ENCODE results near the gene SKA1. TPM values are rescaled to one million over a fixed set of nuclear protein-coding genes. Genes with fewer than 3 reads are reported as not detected.

The SKA1 gene
- total and polyA plus RNA-seq, 7 donors, result 0.68 to 5.4 (median 1.4) TPM; not detected in 4

GRCh38 chr18:50377061-50377798, 2.4 kb downstream of the SKA1 start:
- Histone ChIP-seq H3K4me1 (peaks cover 0 to 11% (median 9%) of the 10 kb centered on the region in 4 donors), H3K27me3 (no peaks in the 10 kb centered on the region), H3K27ac (no peak overlapping the region), H3K9me3 (no peaks in the 10 kb centered on the region), H3K4me3 (no peak overlapping the region), H3K36me3 (no peaks in the 10 kb centered on the region)
- TF ChIP-seq POLR2AphosphoS5 (IDR thresholded peaks at IDR 0.05), result no peak
- 67 to 85% methylated on average over 5 of the region's 5 CpGs for WGBS, 2 donors
- DNase-seq, result no peak
- intact Hi-C loops (cut with DNase I), result loop anchor here (5.0 kb wide), 1 partner anchor 70 kb away; no protein-coding TSS in a partner anchor

DNA sequence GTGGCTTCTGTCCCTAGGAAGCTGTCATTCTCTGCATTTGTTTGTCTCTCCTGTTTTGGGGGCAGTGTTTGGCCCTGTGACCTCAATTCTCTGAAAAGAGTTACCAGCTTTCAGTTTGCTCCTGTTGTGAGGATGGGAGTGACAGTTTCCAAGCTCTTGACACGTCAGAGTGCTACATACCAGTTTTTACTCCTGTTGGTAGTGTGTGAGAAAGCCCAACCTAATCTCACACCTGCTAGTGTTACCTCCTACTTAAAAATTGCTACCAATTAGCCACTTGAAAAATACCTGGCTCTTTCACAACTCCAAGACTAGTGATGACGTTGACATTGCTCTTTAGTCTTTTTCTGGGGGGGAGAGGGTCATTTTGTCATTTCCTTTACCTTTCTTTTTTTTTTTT, 14.1 kb downstream of the SKA1 start:
- intact Hi-C loops (cut with DNase I), result no loop called here
- TF ChIP-seq POLR2A (IDR thresholded peaks at IDR 0.05), result no peak
- no peak for TF ChIP-seq POLR2AphosphoS5 (IDR thresholded peaks at IDR 0.05)
- no peak for TF ChIP-seq EP300 (IDR thresholded peaks at IDR 0.05)
- TF ChIP-seq CTCF (IDR thresholded peaks at IDR 0.05), result no peak
- Histone ChIP-seq H3K36me3 (no peaks in the 10 kb centered on the region), H3K9me3 (no peaks in the 10 kb centered on the region), H3K27ac (no peak overlapping the region), H3K4me3 (no peak overlapping the region), H3K27me3 (no peaks in the 10 kb centered on the region), H3K4me1 (no peaks in the 10 kb centered on the region)
- 86 to 88% methylated on average over 2 of the region's 2 CpGs for WGBS, 2 donors
- DNase-seq, result no peak

DNA sequence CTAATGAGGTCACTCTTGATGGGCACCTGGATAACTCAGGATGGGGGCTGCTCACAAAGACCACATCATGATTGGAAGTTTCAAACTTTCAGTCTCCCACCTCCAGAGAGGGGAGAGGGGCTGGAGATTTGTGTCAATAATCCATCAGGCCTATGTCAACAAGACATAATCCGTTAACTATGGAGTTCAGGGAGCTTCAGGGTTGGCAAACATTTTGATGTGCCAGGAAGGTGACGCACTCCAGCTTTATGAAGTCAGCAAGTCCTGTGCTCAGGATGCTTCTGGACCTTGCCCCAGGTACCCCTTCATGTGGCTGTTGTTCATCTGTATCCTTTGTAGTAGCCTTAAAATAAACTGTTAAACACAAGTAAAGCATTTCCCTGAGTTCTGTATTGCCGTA, 19.0 kb downstream of the SKA1 start:
- Histone ChIP-seq H3K4me1 (no peaks in the 10 kb centered on the region), H3K9me3 (no peaks in the 10 kb centered on the region), H3K27me3 (no peaks in the 10 kb centered on the region), H3K27ac (no peak overlapping the region), H3K4me3 (no peak overlapping the region), H3K36me3 (no peaks in the 10 kb centered on the region)
- intact Hi-C loops (cut with DNase I), result no loop called here
- 85 to 92% methylated on average over 3 of the region's 3 CpGs for WGBS, 2 donors
- no peak for DNase-seq
- TF ChIP-seq POLR2AphosphoS5 (IDR thresholded peaks at IDR 0.05), result no peak
- TF ChIP-seq CTCF (IDR thresholded peaks at IDR 0.05), result no peak
- TF ChIP-seq POLR2A (IDR thresholded peaks at IDR 0.05), result no peak
- no peak for TF ChIP-seq EP300 (IDR thresholded peaks at IDR 0.05)

GRCh38 chr18:50395093-50395492, 20.2 kb downstream of the SKA1 start:
- Histone ChIP-seq H3K27me3 (peaks cover 0 to 7% (median 0%) of the 10 kb centered on the region in 3 donors), H3K4me1 (no peaks in the 10 kb centered on the region), H3K36me3 (no peaks in the 10 kb centered on the region), H3K4me3 (no peak overlapping the region), H3K27ac (no peak overlapping the region), H3K9me3 (no peaks in the 10 kb centered on the region)
- 97 to 98% methylated on average over 2 of the region's 2 CpGs for WGBS, 2 donors
- TF ChIP-seq CTCF (IDR thresholded peaks at IDR 0.05) (no peak), EP300 (IDR thresholded peaks at IDR 0.05) (no peak), POLR2A (IDR thresholded peaks at IDR 0.05) (no peak), POLR2AphosphoS5 (IDR thresholded peaks at IDR 0.05) (no peak)
- intact Hi-C loops (cut with DNase I), result no loop called here
- DNase-seq, result no peak

DNA sequence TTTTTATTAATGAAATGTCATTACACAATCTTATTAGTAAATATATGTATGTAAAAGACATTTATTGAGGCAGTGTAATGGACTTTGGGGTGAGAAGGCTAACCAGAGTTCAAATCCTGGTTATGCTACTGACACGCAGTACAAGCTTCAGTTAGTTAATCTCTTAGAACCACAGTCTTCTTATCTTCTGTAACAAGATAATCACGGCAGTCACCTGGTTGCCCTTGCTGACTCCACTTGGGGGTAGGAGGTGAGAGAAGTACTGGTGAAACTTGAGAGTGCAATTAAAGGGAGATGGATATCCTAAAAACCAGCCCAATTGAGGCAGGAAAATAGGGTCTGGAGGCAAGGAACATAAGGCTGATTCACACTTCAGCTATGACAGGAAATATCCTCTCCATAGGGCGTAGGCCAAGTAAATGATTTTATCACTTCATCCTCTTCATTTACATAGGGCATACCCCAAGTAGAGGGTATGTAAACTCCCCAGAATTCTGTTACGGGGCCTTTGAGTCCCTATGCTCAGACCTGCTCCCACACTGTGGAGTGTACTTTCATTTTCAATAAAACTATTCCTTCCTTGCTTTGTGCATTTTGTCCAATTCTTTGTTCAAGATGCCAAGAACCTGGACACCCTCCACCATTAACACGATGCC, 21.3 kb downstream of the SKA1 start:
- Histone ChIP-seq H3K4me3 (no peak overlapping the region), H3K27ac (no peak overlapping the region), H3K36me3 (no peaks in the 10 kb centered on the region), H3K27me3 (peaks cover 0 to 17% (median 0%) of the 10 kb centered on the region in 3 donors), H3K9me3 (no peaks in the 10 kb centered on the region), H3K4me1 (no peaks in the 10 kb centered on the region)
- TF ChIP-seq CTCF (IDR thresholded peaks at IDR 0.05) (no peak), POLR2A (IDR thresholded peaks at IDR 0.05) (no peak), EP300 (IDR thresholded peaks at IDR 0.05) (no peak), POLR2AphosphoS5 (IDR thresholded peaks at IDR 0.05) (no peak)
- DNase-seq, result no peak
- WGBS, 2 donors, result 90 to 91% methylated on average over 5 of the region's 5 CpGs
- intact Hi-C loops (cut with DNase I), result no loop called here

All from sigmoid colon (tissue), 7 donors.